ENCODE measurements around the gene ADAM15.

The ADAM15 gene

DNA sequence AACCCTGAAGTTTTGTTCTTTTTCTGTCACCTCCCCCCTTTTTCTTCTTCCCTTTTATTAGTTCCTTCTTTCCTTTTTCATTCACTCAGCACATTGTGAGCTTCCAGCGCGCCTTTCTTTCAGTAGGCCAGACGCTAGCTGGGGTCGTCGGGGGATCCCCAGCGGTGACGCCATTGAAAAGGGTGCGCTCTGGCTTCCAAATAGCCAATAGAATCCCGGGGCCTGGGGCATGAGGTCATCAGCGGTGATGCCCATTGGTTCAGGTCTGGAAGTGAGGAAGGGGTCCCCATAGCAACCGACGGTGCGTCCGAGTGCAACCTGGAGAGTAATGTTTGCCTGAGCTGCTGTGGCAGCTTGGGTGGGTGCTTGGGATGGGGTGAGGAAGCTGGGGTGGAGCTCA, 20.6 kb downstream of the ADAM15 start:
- TF ChIP-seq, protein P1, sequence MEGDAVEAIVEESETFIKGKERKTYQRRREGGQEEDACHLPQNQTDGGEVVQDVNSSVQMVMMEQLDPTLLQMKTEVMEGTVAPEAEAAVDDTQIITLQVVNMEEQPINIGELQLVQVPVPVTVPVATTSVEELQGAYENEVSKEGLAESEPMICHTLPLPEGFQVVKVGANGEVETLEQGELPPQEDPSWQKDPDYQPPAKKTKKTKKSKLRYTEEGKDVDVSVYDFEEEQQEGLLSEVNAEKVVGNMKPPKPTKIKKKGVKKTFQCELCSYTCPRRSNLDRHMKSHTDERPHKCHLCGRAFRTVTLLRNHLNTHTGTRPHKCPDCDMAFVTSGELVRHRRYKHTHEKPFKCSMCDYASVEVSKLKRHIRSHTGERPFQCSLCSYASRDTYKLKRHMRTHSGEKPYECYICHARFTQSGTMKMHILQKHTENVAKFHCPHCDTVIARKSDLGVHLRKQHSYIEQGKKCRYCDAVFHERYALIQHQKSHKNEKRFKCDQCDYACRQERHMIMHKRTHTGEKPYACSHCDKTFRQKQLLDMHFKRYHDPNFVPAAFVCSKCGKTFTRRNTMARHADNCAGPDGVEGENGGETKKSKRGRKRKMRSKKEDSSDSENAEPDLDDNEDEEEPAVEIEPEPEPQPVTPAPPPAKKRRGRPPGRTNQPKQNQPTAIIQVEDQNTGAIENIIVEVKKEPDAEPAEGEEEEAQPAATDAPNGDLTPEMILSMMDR (IDR thresholded peaks at IDR 0.05; ENCODE audit: control extremely low read depth, extremely low read depth, low read depth, missing control alignments) = no peak
- ChIA-PET POLR2A (no interaction called here), CTCF (interaction anchor here (2.5 to 8.4 kb wide), 3 partner anchors 7 to 21 kb away, joined by 11 to 96 read pairs (median 48); partner anchors contain the start of genes ADAM15 and EFNA4)
- no peak for DNase-seq (ENCODE audit: extremely low spot score)

DNA sequence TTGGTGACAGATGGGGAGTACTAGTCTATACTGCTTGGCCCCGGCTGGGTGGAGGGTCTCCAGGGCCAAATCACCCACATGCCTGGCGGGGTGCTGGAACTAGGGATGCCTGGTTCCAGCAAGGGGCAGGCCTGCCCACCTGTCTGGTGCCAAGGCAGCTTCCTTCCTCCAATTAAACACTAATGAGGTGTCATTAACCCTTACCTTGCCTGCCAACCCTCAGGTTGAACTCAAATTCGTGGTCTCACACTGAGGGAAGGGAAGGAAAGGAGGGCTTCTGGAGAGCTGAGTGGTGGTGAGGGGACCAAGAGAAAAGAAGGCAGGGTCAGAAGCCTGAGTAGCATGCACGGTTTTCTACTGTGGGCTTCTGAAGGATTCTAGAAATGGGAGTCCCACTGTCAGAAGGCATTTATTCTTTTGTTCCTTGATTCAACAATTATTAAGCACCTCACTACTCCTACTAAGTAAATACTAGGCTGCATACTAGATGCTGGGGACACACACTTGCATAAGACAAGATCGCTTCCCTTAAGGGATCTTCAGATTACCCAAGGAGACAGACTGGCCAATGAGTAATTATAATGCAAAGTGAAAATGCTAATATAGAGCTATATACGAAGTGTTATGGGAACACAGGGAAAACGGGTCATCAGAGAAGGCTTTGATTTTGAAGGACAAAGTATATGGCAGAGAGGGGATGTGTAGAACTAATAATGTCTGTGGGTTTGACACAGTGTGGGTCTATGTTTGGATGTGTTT, 21.6 kb downstream of the ADAM15 start:
- CTCF ChIA-PET = interaction anchor here (0.7 to 8.4 kb wide), 5 partner anchors 8 to 100 kb away, joined by 3 to 96 read pairs (median 4); partner anchors contain the start of genes EFNA4 and KRTCAP2
- TF ChIP-seq, protein P1 (IDR thresholded peaks at IDR 0.05; ENCODE audit: control extremely low read depth, extremely low read depth, low read depth, missing control alignments) = no peak
- no peak for DNase-seq (ENCODE audit: extremely low spot score)
- POLR2A ChIA-PET = no interaction called here

DNA sequence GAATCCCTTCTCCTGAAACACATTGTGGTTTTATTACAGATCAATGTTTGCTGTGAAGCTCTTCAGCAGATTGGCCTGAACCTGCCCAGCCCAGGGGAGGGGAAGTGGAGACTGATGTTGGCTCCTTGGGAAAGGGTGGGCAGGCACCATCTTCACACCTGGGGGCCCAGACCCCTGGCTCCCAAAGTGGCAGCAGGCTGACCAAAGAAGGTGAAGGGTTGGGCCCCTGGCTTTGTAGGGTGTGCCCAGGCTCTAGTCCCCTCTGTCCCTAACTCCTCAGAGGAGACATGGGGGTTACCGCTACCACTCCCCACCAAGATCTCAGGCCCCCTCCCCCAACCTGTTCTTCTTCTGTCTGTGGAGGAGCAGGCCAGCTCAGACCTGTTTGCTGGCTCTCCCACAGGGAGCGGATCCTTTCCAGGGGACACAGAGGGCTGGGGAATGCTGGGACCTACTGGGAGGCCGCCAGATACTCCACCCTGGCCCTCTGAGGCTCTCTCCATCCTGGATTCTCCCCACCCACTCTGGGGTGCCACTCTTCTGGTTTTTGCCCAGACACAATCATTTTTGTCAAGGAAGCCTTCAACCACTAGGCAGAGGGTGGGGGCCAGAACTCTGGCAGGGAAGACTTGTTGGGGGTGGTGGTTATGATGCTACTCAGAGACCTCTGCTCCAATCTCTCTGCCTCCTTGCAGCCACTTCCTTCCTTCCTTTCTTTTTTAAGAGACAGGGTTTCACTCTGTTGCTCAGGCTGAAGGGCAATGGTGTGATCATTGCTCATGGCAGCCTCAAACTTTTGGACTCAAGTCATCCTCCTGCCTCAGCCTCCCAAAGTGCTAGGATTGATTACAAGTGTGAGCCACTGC, 22.5 kb downstream of the ADAM15 start:
- DNase-seq (ENCODE audit: extremely low spot score) = no peak
- TF ChIP-seq, protein P1 (IDR thresholded peaks at IDR 0.05; ENCODE audit: control extremely low read depth, extremely low read depth, low read depth, missing control alignments) = no peak
- CTCF ChIA-PET = interaction anchor here (0.8 to 8.4 kb wide), 6 partner anchors 9 to 19 kb away, joined by 3 to 96 read pairs (median 25); partner anchors contain the start of gene EFNA4
- POLR2A ChIA-PET = no interaction called here

DNA sequence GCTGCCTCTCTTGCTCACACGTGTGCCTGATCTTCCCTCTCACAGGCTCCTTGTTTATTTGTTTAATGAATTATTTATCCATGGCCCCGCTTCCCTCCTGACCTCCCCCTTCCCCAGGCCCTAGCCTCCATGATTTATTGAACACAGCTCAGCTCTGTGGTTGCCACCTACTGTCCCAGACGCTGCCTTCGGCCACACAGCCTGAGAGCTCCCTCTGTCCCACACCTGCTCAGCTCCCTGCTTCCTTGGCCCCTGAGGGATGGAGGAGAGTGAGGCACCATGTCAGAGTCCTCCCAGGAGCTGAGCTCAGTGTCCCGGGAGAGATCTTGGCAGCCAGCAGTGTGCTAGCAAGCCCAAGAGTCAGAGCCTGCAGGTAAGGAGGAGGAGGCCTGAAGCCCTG, 24.4 kb downstream of the ADAM15 start:
- TF ChIP-seq, protein P1 (IDR thresholded peaks at IDR 0.05; ENCODE audit: control extremely low read depth, extremely low read depth, low read depth, missing control alignments) = no peak
- CTCF ChIA-PET = interaction anchor here (1.3 to 8.4 kb wide), 11 partner anchors 9 to 516 kb away, joined by 3 to 96 read pairs (median 5); partner anchors contain the start of genes EFNA4, KRTCAP2 and PMVK
- no peak for DNase-seq (ENCODE audit: extremely low spot score)
- POLR2A ChIA-PET = no interaction called here

DNA sequence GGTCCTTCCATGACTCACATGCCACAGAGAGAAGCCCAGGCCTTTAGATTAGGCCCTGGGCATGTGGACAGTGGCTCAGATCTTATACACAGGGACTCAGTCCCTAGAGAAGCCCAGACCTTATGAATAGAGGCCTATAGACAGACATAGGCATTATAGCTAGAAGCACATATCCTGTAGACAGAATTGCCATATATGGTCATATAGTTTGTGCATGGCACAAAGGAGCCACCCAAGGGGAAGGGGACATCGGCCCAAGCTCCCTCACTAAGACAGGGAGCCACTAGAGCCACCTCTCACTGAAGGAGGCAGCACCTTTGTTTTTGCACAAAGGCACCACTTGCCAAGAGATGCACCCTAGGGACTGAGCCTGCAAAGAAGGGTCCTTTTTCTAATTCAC, 25.3 kb downstream of the ADAM15 start:
- POLR2A ChIA-PET = interaction anchor here (0.5 kb wide), 1 partner anchor 32 kb away, joined by 3 read pairs; no protein-coding TSS in a partner anchor

More for the DNA sequence above, 25.3 kb downstream of the ADAM15 start:
- CTCF ChIA-PET = interaction anchor here (0.6 to 8.4 kb wide), 8 partner anchors 8 to 517 kb away, joined by 3 to 96 read pairs (median 6); partner anchors contain the start of genes EFNA4 and PMVK
- TF ChIP-seq, protein P1 (IDR thresholded peaks at IDR 0.05; ENCODE audit: control extremely low read depth, extremely low read depth, low read depth, missing control alignments) = no peak
- DNase-seq (ENCODE audit: extremely low spot score) = no peak
